ENCODE data around the gene LEF1. TPM values are rescaled to one million over a fixed set of nuclear protein-coding genes. Genes with fewer than 3 reads are reported as not detected.

LEF1 gene
- total RNA-seq, 1 donor from 2014 or later, result 19.4 TPM

DNA sequence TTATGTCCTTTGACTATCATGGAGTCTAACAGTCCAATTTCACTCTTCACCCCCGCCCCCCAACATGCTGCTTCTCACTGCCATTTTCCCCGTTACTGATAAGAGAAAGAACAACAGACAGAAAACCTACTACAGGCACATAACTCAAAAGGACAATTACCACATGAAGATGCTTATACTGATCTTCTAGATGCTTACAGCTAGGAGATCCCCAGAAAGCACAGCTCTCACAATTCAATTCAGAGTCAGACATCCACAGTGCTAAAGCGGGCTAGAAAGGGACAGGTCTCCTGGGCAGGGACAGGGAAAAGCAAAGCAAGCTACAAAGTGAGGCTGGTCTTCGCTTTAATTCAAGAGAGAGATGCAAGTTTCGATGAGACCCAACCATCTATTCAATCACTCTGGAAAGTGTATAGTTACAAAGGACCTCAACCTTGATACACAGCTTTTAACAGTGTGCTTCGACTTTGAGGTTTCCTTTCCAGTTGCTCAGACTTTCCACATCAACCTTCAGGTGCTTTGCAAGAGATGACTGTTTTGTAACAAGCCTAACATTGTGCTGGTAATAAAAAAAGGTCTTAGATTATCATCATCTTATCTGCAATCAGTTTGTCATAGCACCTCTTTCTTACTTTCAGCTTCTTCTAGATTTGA lies 60.9 kb downstream of the LEF1 start:
- peak overlapping the region; percentile 3 for H3K27ac Mint-ChIP-seq
- no peaks in the 10 kb centered on the region for H3F3A ChIP-seq (ENCODE audit: low read depth)

DNA sequence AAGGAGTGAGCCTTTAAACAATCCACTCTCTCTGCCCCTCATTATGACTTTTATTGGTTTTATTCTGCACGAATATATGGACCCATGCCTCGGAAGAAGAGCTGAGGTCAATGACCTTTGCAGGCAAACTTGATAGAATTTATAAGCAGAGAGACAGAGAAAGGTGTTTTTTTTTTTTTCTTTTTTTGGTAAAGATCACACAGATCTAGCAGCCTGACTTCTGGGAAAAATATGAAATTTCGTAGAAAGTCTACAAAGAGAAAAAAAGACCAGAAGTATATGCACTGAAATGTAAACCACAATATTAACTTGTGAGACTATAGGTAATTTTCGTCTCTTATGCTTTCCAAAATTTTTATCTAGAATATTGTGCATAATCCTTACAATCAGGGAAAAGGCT lies 61.6 kb downstream of the LEF1 start:
- Mint-ChIP-seq H3K36me3 (peaks cover 28% of the 10 kb centered on the region), H3K4me1 (peaks cover 32% of the 10 kb centered on the region), H3K27me3 (ENCODE audit: insufficient read depth, low read depth) (peaks cover 3% of the 10 kb centered on the region), H3K9me3 (no peaks in the 10 kb centered on the region), H3K27ac (no peak overlapping the region), H3K4me3 (no peak overlapping the region)
- H4K20me1 ChIP-seq (ENCODE audit: low read depth), result no peaks in the 10 kb centered on the region
- H3K4me3 ChIP-seq, result no peak overlapping the region
- TF ChIP-seq, protein P1, sequence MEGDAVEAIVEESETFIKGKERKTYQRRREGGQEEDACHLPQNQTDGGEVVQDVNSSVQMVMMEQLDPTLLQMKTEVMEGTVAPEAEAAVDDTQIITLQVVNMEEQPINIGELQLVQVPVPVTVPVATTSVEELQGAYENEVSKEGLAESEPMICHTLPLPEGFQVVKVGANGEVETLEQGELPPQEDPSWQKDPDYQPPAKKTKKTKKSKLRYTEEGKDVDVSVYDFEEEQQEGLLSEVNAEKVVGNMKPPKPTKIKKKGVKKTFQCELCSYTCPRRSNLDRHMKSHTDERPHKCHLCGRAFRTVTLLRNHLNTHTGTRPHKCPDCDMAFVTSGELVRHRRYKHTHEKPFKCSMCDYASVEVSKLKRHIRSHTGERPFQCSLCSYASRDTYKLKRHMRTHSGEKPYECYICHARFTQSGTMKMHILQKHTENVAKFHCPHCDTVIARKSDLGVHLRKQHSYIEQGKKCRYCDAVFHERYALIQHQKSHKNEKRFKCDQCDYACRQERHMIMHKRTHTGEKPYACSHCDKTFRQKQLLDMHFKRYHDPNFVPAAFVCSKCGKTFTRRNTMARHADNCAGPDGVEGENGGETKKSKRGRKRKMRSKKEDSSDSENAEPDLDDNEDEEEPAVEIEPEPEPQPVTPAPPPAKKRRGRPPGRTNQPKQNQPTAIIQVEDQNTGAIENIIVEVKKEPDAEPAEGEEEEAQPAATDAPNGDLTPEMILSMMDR (IDR thresholded peaks at IDR 0.05), result no peak
- TF ChIP-seq EZH2 (IDR thresholded peaks at IDR 0.05), result no peak
- TF ChIP-seq EZH2phosphoT487 (IDR thresholded peaks at IDR 0.05), result no peak
- H2AFZ ChIP-seq (replicated peaks), result no peak overlapping the region
- no peaks in the 10 kb centered on the region for H3K79me2 ChIP-seq (ENCODE audit: low read depth)
- H3K27me3 ChIP-seq, result no peaks in the 10 kb centered on the region
- no peak overlapping the region for H3K9ac ChIP-seq
- H3K4me2 ChIP-seq, result no peak overlapping the region
- H3F3A ChIP-seq (ENCODE audit: low read depth), result no peaks in the 10 kb centered on the region
- no peaks in the 10 kb centered on the region for H3K36me3 ChIP-seq
- no peak overlapping the region for H3K27ac ChIP-seq
- H3K9me3 ChIP-seq (ENCODE audit: low read depth), result no peaks in the 10 kb centered on the region
- H3K4me1 ChIP-seq, result peaks cover 21% of the 10 kb centered on the region
- no peak for DNase-seq (ENCODE audit: low spot score)

More for the DNA sequence above, 60.9 kb downstream of the LEF1 start:
- Mint-ChIP-seq H3K4me3 (no peak overlapping the region), H3K27me3 (ENCODE audit: insufficient read depth, low read depth) (peaks cover 3% of the 10 kb centered on the region), H3K36me3 (peaks cover 30% of the 10 kb centered on the region), H3K9me3 (no peaks in the 10 kb centered on the region), H3K4me1 (peaks cover 38% of the 10 kb centered on the region)
- Histone ChIP-seq H3K36me3 (no peaks in the 10 kb centered on the region), H3K9me3 (ENCODE audit: low read depth) (no peaks in the 10 kb centered on the region), H2AFZ (replicated peaks) (no peak overlapping the region), H3K27ac (no peak overlapping the region), H3K79me2 (ENCODE audit: low read depth) (no peaks in the 10 kb centered on the region), H4K20me1 (ENCODE audit: low read depth) (no peaks in the 10 kb centered on the region), H3K4me1 (peaks cover 22% of the 10 kb centered on the region), H3K4me2 (no peak overlapping the region), H3K4me3 (no peak overlapping the region), H3K27me3 (no peaks in the 10 kb centered on the region), H3K9ac (no peak overlapping the region)
- DNase-seq (ENCODE audit: low spot score), result no peak
- TF ChIP-seq EZH2phosphoT487 (IDR thresholded peaks at IDR 0.05), result no peak
- TF ChIP-seq EZH2 (IDR thresholded peaks at IDR 0.05), result no peak
- TF ChIP-seq, protein P1 (IDR thresholded peaks at IDR 0.05), result no peak

DNA sequence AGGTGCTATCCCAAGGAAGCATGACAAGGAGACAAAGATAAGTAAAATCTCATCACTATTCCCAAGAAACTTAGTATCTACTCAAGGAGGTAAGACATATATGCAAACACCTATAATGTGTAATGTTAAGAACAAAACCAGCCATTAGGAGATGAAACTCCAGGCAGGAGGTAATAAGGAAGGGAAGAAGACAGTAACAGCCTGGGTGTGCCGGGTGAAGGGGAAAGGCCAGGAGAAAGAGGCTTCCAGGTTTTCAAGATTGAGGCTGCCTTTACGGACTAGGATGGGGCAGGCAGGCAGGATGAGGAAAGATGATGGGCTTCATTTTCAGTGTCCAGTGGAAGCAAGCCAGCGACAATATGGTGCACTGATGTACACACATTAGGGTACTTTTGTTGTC lies 62.5 kb downstream of the LEF1 start:
- Histone ChIP-seq H3K36me3 (no peaks in the 10 kb centered on the region), H3K27me3 (no peaks in the 10 kb centered on the region), H3F3A (ENCODE audit: low read depth) (no peaks in the 10 kb centered on the region), H3K27ac (no peak overlapping the region), H2AFZ (replicated peaks) (no peak overlapping the region), H3K9me3 (ENCODE audit: low read depth) (no peaks in the 10 kb centered on the region), H4K20me1 (ENCODE audit: low read depth) (no peaks in the 10 kb centered on the region), H3K4me3 (no peak overlapping the region), H3K4me1 (peaks cover 19% of the 10 kb centered on the region), H3K4me2 (no peak overlapping the region), H3K79me2 (ENCODE audit: low read depth) (no peaks in the 10 kb centered on the region), H3K9ac (no peak overlapping the region)
- Mint-ChIP-seq H3K9me3 (no peaks in the 10 kb centered on the region), H3K27me3 (ENCODE audit: insufficient read depth, low read depth) (peaks cover 3% of the 10 kb centered on the region), H3K4me3 (no peak overlapping the region), H3K27ac (no peak overlapping the region), H3K4me1 (peaks cover 27% of the 10 kb centered on the region), H3K36me3 (peaks cover 25% of the 10 kb centered on the region)
- TF ChIP-seq, protein P1 (IDR thresholded peaks at IDR 0.05), result no peak
- no peak for TF ChIP-seq EZH2phosphoT487 (IDR thresholded peaks at IDR 0.05)
- TF ChIP-seq EZH2 (IDR thresholded peaks at IDR 0.05), result no peak
- no peak for DNase-seq (ENCODE audit: low spot score)

Data from neural progenitor cell (in vitro differentiated cells).